Measurements from ENCODE around the gene ERC1.
"Not testable (repeated sequence)": the region's sequence is repeated elsewhere in the genome, so short reads cannot be mapped to it uniquely, and the experiment has no call there.

The ERC1 gene

DNA sequence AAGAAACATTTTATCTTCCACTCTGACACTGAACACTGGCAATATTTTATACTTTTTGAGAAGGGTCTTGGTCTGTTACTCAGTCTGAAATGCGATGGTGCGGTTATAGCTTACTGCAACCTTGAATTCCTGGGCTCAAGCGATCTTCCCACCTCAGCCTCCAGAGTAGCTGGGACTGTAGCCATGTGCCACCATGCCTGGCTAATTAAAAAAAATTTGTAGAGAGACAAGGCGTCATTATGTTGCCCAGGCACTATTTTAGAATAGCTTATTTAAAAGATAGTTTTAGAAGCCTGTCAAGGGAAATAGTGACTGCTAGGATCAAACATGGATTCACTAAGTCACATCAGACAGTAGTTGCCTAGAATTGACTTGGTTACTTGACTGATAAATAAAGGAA is 5.9 kb downstream of the ERC1 start:
- Histone ChIP-seq H3K27me3 (replicated peaks; ENCODE audit: insufficient read depth, low read length) (no peaks in the 10 kb centered on the region), H3K4me2 (ENCODE audit: low read depth, low read length) (peak overlapping the region; percentile 76), H3K79me2 (ENCODE audit: low read length) (peaks cover 86% of the 10 kb centered on the region), H3K9me2 (replicated peaks; ENCODE audit: insufficient read depth, low read length) (no peaks in the 10 kb centered on the region), H3K9me3 (replicated peaks; ENCODE audit: insufficient read depth, low read length) (no peaks in the 10 kb centered on the region), H3F3A (ENCODE audit: insufficient read depth, low read length) (peaks cover 28% of the 10 kb centered on the region), H3K27ac (ENCODE audit: low read length) (peak overlapping the region; percentile 77; the same call in 1 of the 2 replicates), H3K4me3 (ENCODE audit: low read length) (no peak overlapping the region), H3K4me1 (ENCODE audit: low read length) (peaks cover 48% of the 10 kb centered on the region), H2AFZ (ENCODE audit: low read length) (no peak overlapping the region), H3K36me3 (replicated peaks; ENCODE audit: insufficient read depth, low read length) (no peaks in the 10 kb centered on the region), H4K20me1 (ENCODE audit: insufficient read depth, low read length) (no peaks in the 10 kb centered on the region), H3K9ac (ENCODE audit: low read length) (no peak overlapping the region)
- TF ChIP-seq EZH2phosphoT487 (IDR thresholded peaks at IDR 0.05; ENCODE audit: low read length), result no peak
- no peak for TF ChIP-seq CTCF (IDR thresholded peaks at IDR 0.05; ENCODE audit: low read length)
- no peak for TF ChIP-seq EZH2 (optimal IDR thresholded peaks at IDR 0.05; ENCODE audit: low read depth, low read length)
- no peak for DNase-seq

DNA sequence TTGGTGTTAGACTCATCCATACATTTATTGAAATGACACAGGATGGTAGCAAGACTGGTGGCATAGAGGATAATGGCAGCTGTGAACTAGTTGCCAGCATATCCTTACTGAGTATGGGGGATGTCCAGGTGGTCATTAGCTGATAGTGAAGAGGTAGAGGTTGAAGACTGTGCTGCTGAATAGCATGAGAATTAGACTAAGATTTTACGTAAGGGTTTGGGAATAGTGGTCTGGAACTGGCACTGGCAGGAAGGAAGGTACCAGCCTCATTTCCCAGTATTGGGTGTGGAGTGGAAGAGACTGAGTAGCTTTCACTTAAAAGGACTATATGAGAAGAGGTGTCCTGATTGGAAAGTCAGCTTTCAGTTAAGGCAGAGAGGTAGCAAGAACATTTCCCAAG is 6.5 kb downstream of the ERC1 start:
- H3K27ac ChIP-seq (ENCODE audit: low read length), result peak overlapping the region; percentile 77; the same call in 1 of the 2 replicates
- no peaks in the 10 kb centered on the region for H3K9me3 ChIP-seq (replicated peaks; ENCODE audit: insufficient read depth, low read length)
- peaks cover 86% of the 10 kb centered on the region for H3K79me2 ChIP-seq (ENCODE audit: low read length)
- no peaks in the 10 kb centered on the region for H3K27me3 ChIP-seq (replicated peaks; ENCODE audit: insufficient read depth, low read length)
- no peak for DNase-seq
- no peaks in the 10 kb centered on the region for H3K9me2 ChIP-seq (replicated peaks; ENCODE audit: insufficient read depth, low read length)
- no peaks in the 10 kb centered on the region for H4K20me1 ChIP-seq (ENCODE audit: insufficient read depth, low read length)
- TF ChIP-seq CTCF (IDR thresholded peaks at IDR 0.05; ENCODE audit: low read length) (no peak), EZH2phosphoT487 (IDR thresholded peaks at IDR 0.05; ENCODE audit: low read length) (no peak), EZH2 (optimal IDR thresholded peaks at IDR 0.05; ENCODE audit: low read depth, low read length) (no peak)
- H3K36me3 ChIP-seq (replicated peaks; ENCODE audit: insufficient read depth, low read length), result no peaks in the 10 kb centered on the region
- H3K4me2 ChIP-seq (ENCODE audit: low read depth, low read length), result peak overlapping the region; percentile 76
- H3K9ac ChIP-seq (ENCODE audit: low read length), result peak overlapping the region; percentile 15; the same call in 1 of the 2 replicates
- H3K4me3 ChIP-seq (ENCODE audit: low read length), result peak overlapping the region; percentile 53
- peaks cover 47% of the 10 kb centered on the region for H3K4me1 ChIP-seq (ENCODE audit: low read length)
- H2AFZ ChIP-seq (ENCODE audit: low read length), result no peak overlapping the region
- H3F3A ChIP-seq (ENCODE audit: insufficient read depth, low read length), result peaks cover 26% of the 10 kb centered on the region

GRCh38 chr12:998020-998874 is 7.2 kb downstream of the ERC1 start:
- H3K36me3 ChIP-seq (replicated peaks; ENCODE audit: insufficient read depth, low read length), result no peaks in the 10 kb centered on the region
- H3F3A ChIP-seq (ENCODE audit: insufficient read depth, low read length), result peaks cover 26% of the 10 kb centered on the region
- peak overlapping the region; percentile 76 for H3K4me2 ChIP-seq (ENCODE audit: low read depth, low read length)
- H3K27ac ChIP-seq (ENCODE audit: low read length), result peak overlapping the region; percentile 77
- TF ChIP-seq EZH2 (optimal IDR thresholded peaks at IDR 0.05; ENCODE audit: low read depth, low read length), result no peak
- no peak for TF ChIP-seq EZH2phosphoT487 (IDR thresholded peaks at IDR 0.05; ENCODE audit: low read length)
- no peak for TF ChIP-seq CTCF (IDR thresholded peaks at IDR 0.05; ENCODE audit: low read length)
- no peaks in the 10 kb centered on the region for H3K27me3 ChIP-seq (replicated peaks; ENCODE audit: insufficient read depth, low read length)
- peak overlapping the region; percentile 53 for H3K4me3 ChIP-seq (ENCODE audit: low read length)
- H3K4me1 ChIP-seq (ENCODE audit: low read length), result peaks cover 43% of the 10 kb centered on the region
- no peaks in the 10 kb centered on the region for H3K9me3 ChIP-seq (replicated peaks; ENCODE audit: insufficient read depth, low read length)
- peak overlapping the region; percentile 15; the same call in 1 of the 2 replicates for H3K9ac ChIP-seq (ENCODE audit: low read length)
- peak; percentile 67 for DNase-seq
- H3K9me2 ChIP-seq (replicated peaks; ENCODE audit: insufficient read depth, low read length), result no peaks in the 10 kb centered on the region
- no peaks in the 10 kb centered on the region for H4K20me1 ChIP-seq (ENCODE audit: insufficient read depth, low read length)
- H3K79me2 ChIP-seq (ENCODE audit: low read length), result peaks cover 86% of the 10 kb centered on the region
- no peak overlapping the region for H2AFZ ChIP-seq (ENCODE audit: low read length)

GRCh38 chr12:999736-1000135 is 8.7 kb downstream of the ERC1 start:
- not testable (repeated sequence) for H3K27ac ChIP-seq (ENCODE audit: low read length)

More at GRCh38 chr12:999736-1000135, 8.7 kb downstream of the ERC1 start:
- H3K4me2 ChIP-seq (ENCODE audit: low read depth, low read length), result peak overlapping the region; percentile 76; the same call in 1 of the 2 replicates
- not testable (repeated sequence) for DNase-seq; H3K36me3 ChIP-seq (replicated peaks; ENCODE audit: insufficient read depth, low read length); H4K20me1 ChIP-seq (ENCODE audit: insufficient read depth, low read length); H3K9me2 ChIP-seq (replicated peaks; ENCODE audit: insufficient read depth, low read length); H3K9ac ChIP-seq (ENCODE audit: low read length); H3K4me3 ChIP-seq (ENCODE audit: low read length); H3K27me3 ChIP-seq (replicated peaks; ENCODE audit: insufficient read depth, low read length); H2AFZ ChIP-seq (ENCODE audit: low read length); H3K9me3 ChIP-seq (replicated peaks; ENCODE audit: insufficient read depth, low read length)
- H3K79me2 ChIP-seq (ENCODE audit: low read length), result peaks cover 84% of the 10 kb centered on the region
- H3F3A ChIP-seq (ENCODE audit: insufficient read depth, low read length), result peaks cover 26% of the 10 kb centered on the region
- H3K4me1 ChIP-seq (ENCODE audit: low read length), result peaks cover 39% of the 10 kb centered on the region

Data from MM.1S (cell line).